HTERT RPE-1 (cell line): ENCODE measurements around the gene RNU6-9.

Experiments
- in situ Hi-C: fragments of 300-500 bp; cut with MboI; formaldehyde crosslinking; loops from 4 replicates; pipeline ENCODE4 v1.14.3; 2020; ENCODE audit warnings: low sequenced_read_pairs

RNU6-9 gene

DNA sequence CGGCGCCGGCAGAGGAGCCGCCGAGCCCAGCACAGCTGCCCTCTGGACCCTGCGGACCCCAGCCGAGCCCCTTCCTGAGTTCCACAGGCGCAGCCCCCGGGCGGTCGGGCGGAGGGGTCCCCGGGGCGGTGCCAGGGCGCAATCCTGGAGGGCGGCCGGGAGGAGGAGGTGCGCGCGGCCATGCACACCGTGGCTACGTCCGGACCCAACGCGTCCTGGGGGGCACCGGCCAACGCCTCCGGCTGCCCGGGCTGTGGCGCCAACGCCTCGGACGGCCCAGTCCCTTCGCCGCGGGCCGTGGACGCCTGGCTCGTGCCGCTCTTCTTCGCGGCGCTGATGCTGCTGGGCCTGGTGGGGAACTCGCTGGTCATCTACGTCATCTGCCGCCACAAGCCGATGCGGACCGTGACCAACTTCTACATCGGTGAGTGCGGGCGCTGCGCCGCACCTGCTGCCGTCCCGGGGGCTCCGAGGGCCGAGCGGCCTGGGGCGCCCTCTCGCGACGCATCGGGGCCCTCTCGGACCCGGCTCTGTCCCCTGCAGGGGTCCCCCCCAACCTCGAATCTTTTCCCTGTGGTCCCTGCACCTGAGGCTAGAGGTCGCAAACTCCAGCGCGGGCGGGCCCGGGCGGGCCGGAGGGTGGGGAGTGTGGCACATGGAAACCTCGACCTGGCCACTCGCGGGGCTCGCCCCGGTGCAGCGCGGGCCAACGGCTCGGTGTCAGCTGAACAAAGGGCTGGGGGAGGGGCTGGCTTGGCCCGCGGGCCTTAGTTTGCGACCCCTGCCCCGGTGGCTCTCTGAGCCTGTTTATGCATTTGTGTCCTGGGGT, 24.3 kb downstream of the RNU6-9 start, which contains the start of gene KISS1R:
Gene KISS1R (plus strand): TSS at position 11 of the 829 bp plus-strand sequence. CDS start 170 bp downstream, at position 181.
- in situ Hi-C loops, result no loop called here

DNA sequence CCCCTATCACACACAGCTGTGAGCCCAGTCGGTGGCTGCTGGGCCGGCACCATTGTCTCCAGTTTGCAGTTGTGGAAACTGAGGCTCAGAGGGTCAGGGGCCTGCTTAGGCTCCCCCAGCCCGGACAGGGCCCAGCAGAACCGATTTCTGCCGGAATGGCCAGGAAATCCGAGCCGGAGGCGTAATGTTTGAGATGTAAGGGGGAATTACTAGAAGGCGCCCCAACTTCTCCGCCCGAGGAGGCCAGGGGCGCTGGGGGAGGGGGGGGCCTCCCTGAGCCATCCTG, 24.8 kb downstream of the RNU6-9 start:
- in situ Hi-C loops, result no loop called here

DNA sequence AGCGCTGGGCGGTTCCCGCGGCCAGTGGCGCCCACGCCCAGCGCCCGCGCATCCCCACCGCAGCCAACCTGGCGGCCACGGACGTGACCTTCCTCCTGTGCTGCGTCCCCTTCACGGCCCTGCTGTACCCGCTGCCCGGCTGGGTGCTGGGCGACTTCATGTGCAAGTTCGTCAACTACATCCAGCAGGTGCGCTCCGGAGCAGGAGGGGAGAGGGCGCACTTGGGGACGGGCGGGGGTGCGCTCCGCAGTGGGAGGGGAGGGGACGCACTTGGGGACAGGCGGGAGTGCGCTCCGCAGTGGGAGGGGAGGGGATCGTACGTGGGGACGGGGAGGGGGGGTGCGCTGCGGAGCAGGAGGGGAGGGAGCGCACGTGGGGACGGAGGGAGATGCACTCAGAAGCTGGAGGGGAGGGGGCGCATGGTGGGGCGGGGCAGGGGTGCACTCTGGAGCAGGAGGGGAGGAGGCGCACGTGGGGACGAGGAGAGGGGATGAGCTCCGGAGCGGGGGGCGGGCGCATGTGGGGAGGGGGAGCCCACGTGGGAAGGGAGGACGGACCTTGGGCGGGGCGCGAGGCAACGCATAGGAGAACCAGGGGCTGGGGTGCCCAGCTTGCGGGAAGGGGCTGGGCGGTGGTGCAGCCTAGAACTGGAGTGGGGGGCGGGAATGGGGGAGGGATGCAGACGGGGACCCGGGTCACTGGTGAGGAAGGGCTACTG, 25.4 kb downstream of the RNU6-9 start:
- in situ Hi-C loops, result no loop called here

DNA sequence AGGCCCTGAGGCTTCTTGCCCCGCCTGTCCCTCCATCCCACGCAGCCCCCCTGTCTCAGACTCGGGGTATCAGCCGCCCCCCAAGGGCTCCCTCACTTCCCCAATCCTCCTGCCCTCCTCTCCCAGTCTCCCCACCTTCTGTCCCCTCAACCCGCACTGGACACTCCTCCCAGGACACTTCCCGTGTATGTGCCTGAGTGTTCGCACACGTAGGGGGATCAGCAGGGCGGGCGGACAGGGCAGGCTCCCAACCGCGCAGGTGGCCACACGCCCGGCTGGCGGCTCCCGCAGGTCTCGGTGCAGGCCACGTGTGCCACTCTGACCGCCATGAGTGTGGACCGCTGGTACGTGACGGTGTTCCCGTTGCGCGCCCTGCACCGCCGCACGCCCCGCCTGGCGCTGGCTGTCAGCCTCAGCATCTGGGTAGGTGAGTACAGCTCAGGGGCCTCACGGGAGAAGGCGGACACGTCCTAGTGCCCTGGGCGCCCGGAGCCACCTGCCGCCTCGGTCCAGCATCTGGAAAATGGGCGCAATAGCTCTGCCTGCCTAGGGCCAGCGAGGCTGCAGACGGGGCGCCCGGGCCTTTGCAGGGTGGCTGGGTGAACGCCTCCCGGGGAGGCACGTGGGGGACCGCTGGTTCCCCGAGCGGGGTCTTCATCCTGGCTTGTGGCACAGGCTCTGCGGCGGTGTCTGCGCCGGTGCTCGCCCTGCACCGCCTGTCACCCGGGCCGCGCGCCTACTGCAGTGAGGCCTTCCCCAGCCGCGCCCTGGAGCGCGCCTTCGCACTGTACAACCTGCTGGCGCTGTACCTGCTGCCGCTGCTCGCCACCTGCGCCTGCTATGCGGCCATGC, 26.1 kb downstream of the RNU6-9 start:
- in situ Hi-C loops, result no loop called here

DNA sequence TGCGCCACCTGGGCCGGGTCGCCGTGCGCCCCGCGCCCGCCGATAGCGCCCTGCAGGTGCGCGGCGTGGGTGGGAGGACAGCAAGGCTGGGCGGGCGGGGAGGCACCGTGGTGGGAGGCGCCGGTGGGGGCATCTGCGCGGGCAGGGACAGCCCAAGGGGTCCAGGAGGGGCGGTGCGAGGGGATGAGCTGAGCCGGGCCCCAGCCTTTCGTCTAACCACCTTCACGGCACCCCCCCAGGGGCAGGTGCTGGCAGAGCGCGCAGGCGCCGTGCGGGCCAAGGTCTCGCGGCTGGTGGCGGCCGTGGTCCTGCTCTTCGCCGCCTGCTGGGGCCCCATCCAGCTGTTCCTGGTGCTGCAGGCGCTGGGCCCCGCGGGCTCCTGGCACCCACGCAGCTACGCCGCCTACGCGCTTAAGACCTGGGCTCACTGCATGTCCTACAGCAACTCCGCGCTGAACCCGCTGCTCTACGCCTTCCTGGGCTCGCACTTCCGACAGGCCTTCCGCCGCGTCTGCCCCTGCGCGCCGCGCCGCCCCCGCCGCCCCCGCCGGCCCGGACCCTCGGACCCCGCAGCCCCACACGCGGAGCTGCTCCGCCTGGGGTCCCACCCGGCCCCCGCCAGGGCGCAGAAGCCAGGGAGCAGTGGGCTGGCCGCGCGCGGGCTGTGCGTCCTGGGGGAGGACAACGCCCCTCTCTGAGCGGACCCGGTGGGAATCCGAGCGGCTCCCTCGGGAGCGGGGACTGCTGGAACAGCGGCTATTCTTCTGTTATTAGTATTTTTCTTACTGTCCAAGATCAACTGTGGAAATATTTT, 27.0 kb downstream of the RNU6-9 start:
- in situ Hi-C loops, result no loop called here

DNA sequence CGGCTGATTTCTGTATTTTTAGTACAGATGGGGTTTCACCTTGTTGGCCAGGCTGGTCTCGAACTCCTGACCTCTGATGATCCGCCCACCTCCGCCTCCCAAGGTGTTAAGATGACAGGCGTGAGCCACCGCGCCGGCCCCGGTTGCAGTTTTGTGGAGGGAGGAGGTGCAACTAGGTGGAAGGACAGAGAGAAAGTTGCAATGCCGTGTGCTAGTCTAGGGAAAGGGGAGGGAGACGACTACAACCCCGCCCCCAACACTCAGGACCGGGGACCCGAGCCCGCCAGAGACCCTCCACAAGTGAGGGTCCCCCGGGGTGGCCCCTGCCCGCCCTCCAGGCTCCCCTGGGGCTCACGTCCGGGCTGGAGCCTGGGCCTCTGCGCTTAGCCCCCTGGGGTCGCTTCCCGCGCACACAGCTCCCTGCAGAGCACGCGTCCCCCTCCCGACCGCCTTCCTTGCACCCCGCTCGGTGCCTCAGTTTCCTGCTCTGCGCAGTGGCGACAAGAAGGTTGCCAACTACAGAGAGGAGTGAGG, 31.3 kb downstream of the RNU6-9 start:
- in situ Hi-C loops, result no loop called here

DNA sequence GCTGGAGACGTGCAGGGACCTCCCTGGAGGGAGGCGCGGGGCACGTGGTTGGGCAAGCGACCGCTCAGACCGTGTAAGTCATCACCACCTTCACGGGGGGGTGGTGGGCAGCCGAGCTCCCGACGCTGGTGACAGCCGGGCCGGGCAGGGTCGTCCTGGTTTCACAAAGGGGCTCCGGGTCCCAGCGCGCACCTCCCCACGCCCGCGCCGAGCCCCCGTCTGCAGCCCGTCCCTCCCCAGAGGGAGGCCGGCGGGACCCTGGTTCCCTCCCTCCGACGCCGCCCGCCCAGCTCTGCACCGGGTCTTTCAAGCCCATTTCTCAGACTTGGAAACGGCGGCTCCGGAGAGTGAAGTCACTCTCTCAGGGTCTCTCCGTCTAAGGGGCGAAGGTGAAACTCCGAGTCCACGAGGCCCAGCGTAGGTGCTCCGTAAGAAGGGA, 31.8 kb downstream of the RNU6-9 start:
- in situ Hi-C loops, result no loop called here

DNA sequence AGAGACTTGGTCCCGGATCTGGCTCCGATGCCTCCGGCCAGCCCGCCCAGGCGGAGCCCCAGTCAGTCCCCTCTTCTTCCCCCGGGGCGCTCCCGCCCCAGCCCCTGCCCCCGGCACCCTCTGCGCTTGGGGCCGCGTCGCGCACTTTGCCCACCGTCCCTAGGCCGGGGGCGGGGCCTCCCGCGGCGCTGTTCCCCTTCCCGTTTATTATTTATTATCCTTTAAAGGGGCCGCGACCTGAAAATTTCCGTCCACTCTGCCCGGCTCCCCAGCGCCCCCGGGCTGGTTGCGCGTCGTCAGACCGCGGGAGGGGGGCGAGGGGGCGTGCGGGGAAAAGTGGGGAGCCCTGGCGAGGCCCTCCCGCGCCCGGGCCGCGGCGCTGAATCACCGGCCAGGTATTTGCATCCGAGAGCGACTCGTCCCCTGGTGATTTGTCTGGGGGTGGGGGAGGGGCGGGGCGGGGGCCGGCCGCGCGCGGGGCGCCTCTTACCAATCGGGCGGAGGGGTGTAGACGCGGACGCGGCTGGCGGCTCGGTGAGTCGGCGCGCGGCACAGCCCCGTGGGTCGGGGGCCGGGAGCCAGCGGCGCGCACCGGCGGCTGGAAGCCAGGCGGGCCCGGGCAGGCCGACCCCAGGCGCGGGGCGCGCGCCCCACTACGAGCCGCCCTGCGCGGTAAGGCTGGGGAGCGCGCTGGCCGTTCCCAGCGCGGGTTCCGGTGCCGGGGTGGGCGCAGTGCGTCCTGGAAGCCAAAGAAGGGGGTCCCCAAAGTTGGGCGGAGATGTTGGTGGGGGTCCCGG, 32.4 kb downstream of the RNU6-9 start, which contains the start of gene ARID3A:
Gene ARID3A (plus strand): TSS at position 510 of the 797 bp plus-strand sequence. CDS start 3,494 bp downstream, outside the sequence.
- in situ Hi-C loops, result no loop called here

DNA sequence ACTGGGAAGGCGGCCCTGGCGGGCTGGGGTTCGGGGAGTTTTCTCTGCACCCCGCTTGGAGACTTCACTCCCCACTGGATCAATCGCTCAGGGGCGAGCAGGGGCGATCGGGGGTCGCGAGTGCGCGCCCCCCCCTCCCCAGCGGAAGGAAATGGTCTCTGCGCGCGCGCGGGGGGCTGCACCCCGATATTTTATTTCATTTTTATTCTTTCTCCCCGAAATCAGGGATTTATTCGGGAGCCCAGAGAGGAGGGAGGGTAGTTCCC, 33.0 kb downstream of the RNU6-9 start:
- in situ Hi-C loops, result no loop called here

DNA sequence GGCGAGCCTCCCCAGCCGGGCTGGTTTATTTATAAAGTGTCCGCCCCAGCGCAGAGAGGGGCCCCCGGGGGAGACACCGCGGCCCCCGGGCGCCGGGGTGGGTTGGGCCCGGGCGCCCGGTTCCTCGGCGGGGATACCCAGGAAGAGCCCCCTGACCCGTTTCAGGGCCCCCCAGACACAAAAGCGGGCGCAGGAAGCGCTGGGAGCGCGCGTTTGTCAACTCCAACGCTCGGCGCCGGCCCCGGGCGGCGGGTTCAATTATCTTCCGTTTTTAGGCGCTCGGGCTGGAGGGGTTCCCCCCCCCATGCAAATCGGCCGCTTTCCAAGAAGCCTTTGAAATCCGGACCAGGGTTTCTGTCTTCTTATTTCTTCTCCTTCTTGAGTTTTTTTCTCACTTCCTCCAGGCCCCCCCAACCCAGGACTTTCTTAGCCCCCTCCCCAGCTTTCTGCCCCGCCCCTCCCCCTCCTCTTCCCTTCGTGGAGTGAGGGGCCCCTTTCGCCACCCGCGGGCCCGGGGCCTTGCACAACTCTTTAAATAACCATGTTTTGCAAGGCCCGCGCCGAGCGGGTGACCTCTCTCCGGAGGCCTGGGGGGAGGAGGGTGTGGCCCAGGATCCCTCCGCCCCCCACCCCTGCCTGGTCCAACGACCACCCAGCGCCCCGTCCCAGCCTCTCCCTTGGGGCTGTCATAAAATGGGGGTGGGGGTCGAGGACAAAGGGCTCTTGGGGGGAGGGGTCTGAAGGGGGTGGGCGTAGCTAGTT, 33.5 kb downstream of the RNU6-9 start:
- in situ Hi-C loops, result no loop called here

DNA sequence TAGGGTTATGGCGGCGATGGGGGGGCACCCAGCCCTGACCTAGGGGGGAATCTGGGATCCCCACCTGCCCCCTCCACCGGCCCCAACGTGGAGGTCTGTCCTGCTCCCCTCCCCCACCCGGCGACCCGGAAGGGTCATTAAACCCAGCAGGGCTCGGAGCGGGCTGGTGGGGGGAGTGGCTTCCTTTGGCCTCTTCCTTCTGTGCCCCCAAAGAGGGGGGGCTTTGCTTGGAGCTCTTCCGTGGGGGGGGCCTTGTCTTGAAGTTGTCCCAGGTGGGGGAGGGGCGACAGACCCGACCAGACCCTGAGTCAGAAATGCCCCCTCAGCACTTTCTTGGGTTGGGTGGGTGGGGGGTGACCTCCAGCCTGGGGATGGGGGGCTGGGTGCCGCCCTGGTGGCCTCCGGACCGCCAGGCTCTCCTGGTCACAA, 34.1 kb downstream of the RNU6-9 start:
- in situ Hi-C loops, result no loop called here

DNA sequence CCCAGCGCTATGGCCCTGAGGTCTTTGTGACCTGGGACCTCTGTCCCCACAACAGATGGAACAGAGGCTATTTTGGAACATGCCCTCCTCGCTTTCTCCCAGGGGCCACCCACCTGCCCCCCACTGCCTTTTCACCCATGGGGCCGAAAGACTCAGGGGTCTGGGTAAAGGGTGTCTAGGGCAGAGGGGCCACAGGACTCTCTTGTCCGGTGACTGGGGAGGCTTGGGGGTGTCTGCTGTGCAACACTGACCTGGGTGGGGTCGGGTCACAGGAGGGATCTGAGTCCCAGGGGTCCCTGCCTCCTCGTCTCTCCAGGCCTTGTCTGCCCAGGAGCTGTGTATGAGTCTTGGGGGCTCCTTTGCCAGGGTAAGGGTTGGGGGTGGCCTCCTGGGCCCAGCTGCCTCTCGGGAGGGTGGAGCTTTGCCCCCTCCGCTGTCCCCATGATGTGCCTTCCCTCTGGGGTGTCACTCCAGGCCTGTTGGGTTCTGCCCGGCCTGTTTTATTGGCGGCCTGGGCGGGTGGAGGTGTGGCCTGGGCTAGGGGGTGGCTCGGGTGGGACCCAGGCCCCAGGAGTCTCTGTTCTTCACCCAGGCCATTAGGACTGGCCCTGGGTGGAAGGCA, 34.6 kb downstream of the RNU6-9 start:
- in situ Hi-C loops, result no loop called here

DNA sequence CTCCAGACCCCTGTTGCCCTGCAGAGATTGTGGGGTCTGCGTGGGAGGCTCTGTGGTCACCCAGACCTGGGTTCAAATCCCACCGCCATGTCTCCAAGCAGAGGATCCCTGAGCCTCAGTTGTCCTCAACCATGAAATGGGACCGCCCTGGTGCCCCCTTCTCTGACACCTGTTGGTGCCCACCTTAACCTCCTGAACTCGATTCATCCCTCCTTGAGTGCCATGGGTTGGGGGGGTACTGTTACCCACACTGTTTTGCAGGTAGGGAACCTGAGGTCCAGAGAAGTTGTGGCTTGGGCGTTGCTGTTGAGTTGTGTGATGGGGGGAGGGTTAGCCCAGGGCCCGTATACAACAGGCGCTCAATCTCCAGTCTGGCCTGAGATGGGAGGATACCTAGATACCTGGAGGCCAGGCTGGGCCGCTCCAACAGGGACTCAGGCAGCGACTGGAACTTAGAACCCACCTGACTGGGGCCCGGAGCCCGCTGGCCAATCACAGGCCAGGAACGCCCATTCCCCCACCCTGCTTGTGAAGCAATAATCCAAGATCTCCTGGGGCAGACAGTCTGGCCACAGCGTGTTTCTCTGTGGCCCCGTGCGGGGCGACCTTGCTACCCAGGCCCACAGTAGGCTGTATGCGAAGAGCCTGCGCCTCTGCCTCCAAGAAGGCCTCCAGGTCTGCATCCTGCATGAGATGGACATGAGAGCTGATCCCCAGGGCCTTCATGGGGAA, 35.4 kb downstream of the RNU6-9 start:
- in situ Hi-C loops, result no loop called here

DNA sequence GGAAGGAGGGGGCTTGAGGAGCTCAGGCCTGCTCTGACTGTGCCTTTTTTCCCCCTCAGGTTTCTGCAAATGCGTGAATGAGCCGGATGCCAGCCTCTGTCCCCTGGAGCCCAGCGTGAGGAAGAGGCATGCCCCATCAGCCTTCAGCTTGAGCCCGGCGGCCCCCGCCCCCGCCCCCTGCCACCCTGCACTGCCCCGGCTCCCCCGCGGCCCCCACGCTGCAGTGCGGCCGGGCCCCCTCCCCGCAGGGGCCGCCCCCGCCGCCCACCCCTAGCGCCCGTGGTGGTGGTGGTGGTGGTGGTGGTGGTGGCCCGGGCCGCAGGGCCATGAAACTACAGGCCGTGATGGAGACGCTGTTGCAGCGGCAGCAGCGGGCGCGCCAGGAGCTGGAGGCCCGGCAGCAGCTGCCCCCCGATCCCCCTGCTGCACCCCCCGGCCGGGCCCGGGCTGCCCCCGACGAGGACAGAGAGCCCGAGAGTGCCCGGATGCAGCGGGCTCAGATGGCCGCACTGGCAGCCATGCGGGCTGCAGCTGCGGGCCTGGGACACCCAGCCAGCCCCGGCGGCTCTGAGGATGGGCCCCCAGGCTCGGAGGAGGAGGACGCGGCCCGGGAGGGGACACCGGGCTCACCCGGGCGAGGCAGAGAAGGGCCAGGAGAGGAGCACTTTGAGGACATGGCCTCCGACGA, 36.1 kb downstream of the RNU6-9 start:
- in situ Hi-C loops, result no loop called here

DNA sequence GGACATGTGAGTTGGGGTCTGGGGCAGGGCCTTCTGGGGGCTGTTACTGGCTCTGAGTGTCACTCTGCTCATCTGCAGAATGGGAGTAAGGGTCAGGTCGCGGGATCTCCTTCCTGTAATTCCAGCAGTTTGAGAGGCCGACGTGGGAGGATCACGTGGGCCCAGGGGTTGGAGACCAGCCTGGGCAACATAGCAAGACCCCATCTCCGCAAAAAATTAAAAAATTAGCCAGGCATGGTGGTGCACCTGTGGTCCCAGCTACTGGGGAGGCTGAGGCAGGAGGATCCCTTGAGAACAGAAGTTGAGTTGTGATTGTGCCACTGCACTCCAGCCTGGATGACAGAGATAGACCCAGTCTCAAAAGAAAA, 36.6 kb downstream of the RNU6-9 start:
- in situ Hi-C loops, result no loop called here

DNA sequence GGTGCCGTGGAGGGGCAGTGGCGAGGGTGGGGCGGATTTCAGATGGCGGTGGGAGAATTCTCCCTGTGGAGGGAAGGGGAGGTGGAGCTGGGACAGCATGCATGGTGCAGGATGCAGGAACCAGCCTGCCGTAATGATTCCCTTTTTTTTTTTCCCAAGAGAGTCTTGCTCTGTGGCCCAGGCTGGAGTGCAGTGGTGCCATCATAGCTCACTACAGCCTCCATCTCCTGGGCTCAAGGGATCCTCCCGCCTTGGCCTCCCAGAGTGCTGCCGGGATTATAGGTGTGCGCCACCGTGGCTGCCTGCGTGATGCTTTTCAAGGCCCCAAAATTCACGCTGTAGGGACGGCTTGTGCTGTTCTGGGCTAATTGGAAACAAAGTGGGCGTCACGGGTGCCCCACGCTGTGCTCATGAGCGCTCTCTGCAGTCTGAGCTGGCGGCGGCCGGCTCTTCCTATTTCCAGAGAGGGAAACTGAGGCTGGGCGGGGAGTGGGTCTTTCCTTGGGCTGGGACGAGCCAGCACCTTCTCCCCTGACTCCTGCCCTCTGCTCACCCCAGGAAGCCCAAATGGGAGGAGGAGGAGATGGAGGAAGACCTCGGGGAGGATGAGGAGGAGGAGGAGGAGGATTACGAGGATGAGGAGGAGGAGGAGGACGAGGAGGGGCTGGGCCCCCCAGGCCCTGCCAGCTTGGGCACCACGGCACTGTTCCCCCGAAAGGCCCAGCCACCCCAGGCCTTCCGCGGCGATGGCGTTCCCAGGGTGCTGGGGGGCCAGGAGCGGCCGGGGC, 38.8 kb downstream of the RNU6-9 start:
- in situ Hi-C loops, result no loop called here
